Right ventricle myocardium superior (tissue), 1 donor: ENCODE data around the gene TRAPPC3L. TPM values are rescaled to one million over a fixed set of nuclear protein-coding genes. Genes with fewer than 3 reads are reported as not detected.

Source experiments
- ATAC-seq: fragments of 200-7000 bp; cut with Tn5 transposase; one replicate; pipeline ENCODE4 v1.9.1; 2020; ENCODE audit warnings: mild to moderate bottlenecking; ENCODE audit not compliant: poor library complexity
- DNase-seq: peaks from one replicate; pipeline ENCODE4 v3.0.0-alpha.2; 2020
- intact Hi-C: fragments of 100-400 bp; cut with DNase I; formaldehyde crosslinking; loops from one replicate; pipeline ENCODE4 v1.11.2; 2022
- total RNA-seq: library from RNA; stranded (reverse); fragmentation: NEBNext Ultra II Directional; extraction: Animal tissue kit (Norgen Biotek cat#: 25700); gene quantifications from one replicate; pipeline ENCODE4 v1.2.1, GENCODE V29; 2021
- donor health status: DM: no; HTN: yes; CAD: no; lungs with severe emphysema.

TRAPPC3L gene
- total RNA-seq, 1 donor from 2014 or later: 0.11 TPM

- intact Hi-C loops: no loop called here
- ATAC-seq (peak; percentile 64), DNase-seq (no peak)
These were observed 94.4 kb downstream of the TRAPPC3L start for GRCh38 chr6:116450769-116451740.

DNA sequence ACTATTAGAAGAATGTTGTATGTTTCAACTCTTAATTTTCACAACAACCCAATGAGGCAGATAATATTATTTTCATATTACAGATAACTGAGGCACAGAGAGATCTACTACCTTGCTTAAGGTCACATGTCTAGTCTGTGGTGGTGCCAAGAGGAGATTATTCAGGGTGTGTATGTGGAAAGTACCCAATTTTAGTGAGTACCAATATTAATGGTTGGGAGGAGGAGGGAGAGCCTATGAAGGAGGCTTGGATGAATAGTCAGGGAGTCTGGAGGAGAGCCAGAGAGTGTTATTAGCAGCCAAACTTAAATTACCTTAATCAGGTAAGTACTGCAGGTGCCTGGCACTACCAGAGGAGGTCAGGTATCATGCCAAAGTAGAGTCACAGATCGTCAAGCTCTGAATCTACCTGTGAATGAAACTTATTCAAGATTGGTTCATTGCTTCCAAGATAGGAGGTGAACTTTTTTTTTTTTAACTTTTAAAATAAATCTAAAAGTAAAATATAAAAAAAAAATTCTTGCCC lies 95.2 kb downstream of the TRAPPC3L start:
- intact Hi-C loops: no loop called here
- ATAC-seq (no peak), DNase-seq (no peak)

DNA sequence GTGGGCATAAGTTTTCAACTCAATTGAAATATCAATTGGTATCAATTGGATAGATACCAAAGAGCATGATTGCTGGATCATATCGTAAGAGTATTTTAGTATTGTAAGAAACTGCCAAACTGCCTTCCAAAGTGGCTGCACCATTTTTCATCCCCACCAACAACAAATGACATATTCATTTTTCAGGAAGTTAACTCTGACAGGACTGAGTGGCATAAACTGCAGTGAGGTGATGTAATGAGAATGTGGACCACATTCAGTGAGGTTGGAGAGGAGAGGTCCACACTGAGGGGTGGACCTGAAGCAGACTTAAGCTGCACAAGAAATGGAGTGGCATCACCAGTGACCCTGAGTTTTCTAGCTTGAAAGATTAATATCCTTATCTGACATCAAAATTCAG lies 95.9 kb downstream of the TRAPPC3L start:
- DNase-seq (no peak), ATAC-seq (no peak)
- intact Hi-C loops: loop anchor here (5.0 to 10.0 kb wide), 2 partner anchors 88 to 155 kb away; no protein-coding TSS in a partner anchor

GRCh38 chr6:116447496-116448011 lies 97.9 kb downstream of the TRAPPC3L start:
- DNase-seq (no peak), ATAC-seq (peak; percentile 51)
- intact Hi-C loops: loop anchor here (5.0 to 10.0 kb wide), 2 partner anchors 90 to 153 kb away; no protein-coding TSS in a partner anchor

DNA sequence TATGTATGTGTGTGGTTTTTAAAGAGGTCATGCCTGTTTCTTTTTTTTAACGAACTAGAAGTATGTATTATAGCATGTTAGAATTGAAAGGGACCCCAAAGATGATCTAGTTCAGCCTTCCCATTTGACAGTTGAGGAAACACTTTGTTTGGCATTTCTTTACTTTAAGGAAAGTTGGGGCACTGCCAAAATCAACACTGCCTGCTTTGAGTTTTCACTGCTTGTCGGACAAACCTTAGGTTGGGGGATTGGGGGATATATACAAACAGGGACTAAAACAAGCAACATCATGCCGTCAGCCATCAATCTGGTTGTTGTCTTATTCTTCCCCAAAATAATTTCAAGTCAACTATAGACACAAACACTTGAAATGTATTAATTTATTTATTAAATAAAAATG lies 98.4 kb downstream of the TRAPPC3L start:
- no peak for ATAC-seq
- no peak for DNase-seq
- intact Hi-C loops: loop anchor here (5.0 to 10.0 kb wide), 2 partner anchors 90 to 152 kb away; no protein-coding TSS in a partner anchor

DNA sequence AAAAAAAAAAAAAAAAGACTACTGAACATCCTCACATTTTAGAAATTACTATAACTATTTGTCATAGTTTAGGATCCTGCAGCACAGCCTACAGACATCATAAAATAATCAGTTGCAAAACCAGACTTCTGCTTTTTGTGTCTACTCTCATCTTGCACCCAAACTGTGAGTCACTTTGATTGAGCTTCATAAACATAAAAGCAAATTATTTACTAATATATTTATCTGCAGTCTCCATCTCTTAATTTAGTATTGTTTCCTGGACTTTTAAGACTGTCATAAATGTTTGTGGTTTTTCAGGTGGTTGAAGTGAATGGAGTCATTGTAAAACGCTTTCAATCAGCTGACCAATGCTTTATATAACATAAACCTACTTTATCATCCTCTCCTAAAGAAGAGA lies 99.1 kb downstream of the TRAPPC3L start:
- no peak for DNase-seq
- ATAC-seq: no peak
- intact Hi-C loops: loop anchor here (5.0 to 10.0 kb wide), 2 partner anchors 91 to 152 kb away; no protein-coding TSS in a partner anchor

DNA sequence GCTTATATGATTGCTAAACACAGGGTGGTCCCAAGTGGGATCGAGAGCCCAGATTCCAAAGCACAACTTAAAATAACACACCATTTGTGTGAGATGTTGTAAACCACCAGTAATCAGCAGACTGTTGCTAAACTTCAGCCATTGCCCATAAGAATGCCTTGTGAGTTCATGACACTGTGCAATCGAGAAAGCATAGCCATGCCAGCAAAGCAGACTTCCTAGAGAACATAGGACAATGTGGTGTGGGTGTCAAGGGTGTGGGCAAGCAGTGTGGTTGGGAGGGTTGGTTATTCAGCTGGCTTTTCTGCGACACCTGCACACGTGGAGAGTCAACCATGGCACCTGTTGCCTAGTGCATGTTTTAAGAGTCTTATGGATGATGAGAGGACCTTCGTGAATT lies 100.4 kb downstream of the TRAPPC3L start:
- intact Hi-C loops: loop anchor here (5.0 to 10.0 kb wide), 2 partner anchors 92 to 150 kb away; no protein-coding TSS in a partner anchor
- no peak for ATAC-seq
- no peak for DNase-seq

Other genes with a start within 250 kb of the TRAPPC3L start
- 10.2 TPM for gene DSE, start 174.7 kb downstream of the TRAPPC3L start, total RNA-seq
- 1.4 TPM for gene CALHM6, start 84.3 kb downstream of the TRAPPC3L start, total RNA-seq
- 2.2 TPM for gene CALHM5, start 34.0 kb downstream of the TRAPPC3L start, total RNA-seq
- not detected for gene CALHM4, start 8.1 kb upstream of the TRAPPC3L start, total RNA-seq
- 65.2 TPM for gene RWDD1, start 25.8 kb upstream of the TRAPPC3L start, total RNA-seq
- not detected for gene RSPH4A, start 70.8 kb upstream of the TRAPPC3L start, total RNA-seq
- gene ZUP1, start 123.1 kb upstream of the TRAPPC3L start, total RNA-seq: 3.4 TPM
- 8.3 TPM for gene KPNA5, start 135.5 kb upstream of the TRAPPC3L start, total RNA-seq
- 3.7 TPM for gene FAM162B, start 220.0 kb upstream of the TRAPPC3L start, total RNA-seq